B cell (primary cell): ENCODE results near the gene CDKN1B. TPM values are rescaled to one million over a fixed set of nuclear protein-coding genes. Genes with fewer than 3 reads are reported as not detected.

Experiments used
- ATAC-seq: fragments of 200-7000 bp; cut with Tn5 transposase; one replicate; pipeline ENCODE4 v1.10.0; 2021; ENCODE audit warnings: low read depth, mild to moderate bottlenecking, moderate number of reproducible peaks, moderate library complexity
- CTCF ChIA-PET: fragments of 350-600 bp; sonication (Branson Sonifier 250); formaldehyde crosslinking; loops from one replicate; lab custom pipeline; 2021; ENCODE audit warnings: antibody characterized with exemption, inconsistent platforms; lab: Charles Lee
- POLR2A ChIA-PET: fragments of 350-600 bp; sonication (Branson Sonifier 250); formaldehyde crosslinking; loops from one replicate; lab custom pipeline; 2021; ENCODE audit warnings: antibody characterized with exemption; lab: Charles Lee
- DNase-seq: peaks from one replicate; pipeline ENCODE4 v3.0.0; 2013
- H2AFZ ChIP-seq: 2 replicates; pipeline ENCODE4 v1.6.1; 2012; ENCODE audit warnings: mild to moderate bottlenecking, low read depth, low read length; ENCODE audit not compliant: insufficient read depth, poor library complexity, severe bottlenecking
- H3K27ac ChIP-seq, 2 donors: 1 replicate in 1 of 2; 2 replicates in 1 of 2; pipeline ENCODE4 v1.5.1; 2012 to 2013; ENCODE audit warnings: low read length in 2 of 2, mild to moderate bottlenecking in 2 of 2, moderate library complexity in 1 of 2
- H3K27me3 ChIP-seq, 4 experiments: fragments of 200-600 bp in 1 of 4; sonication (generic) in 1 of 4; replicated peaks in 1 of 4; 1 replicate in 2 of 4; 2 replicates in 2 of 4; pipeline versions ENCODE4 v1.6.1 to v1.7.0; 2013 to 2016; ENCODE audit warnings: low read length in 3 of 4, mild to moderate bottlenecking in 2 of 4, mixed read lengths in 1 of 4, moderate library complexity in 1 of 4; ENCODE audit not compliant: insufficient read depth in 4 of 4, control insufficient read depth in 3 of 4; ENCODE audit errors: control extremely low read depth in 1 of 4
- H3K36me3 ChIP-seq, 2 experiments: replicated peaks in 1 of 2; 1 replicate in 1 of 2; 2 replicates in 1 of 2; pipeline versions ENCODE4 v1.6.1 to v1.7.1; 2013; ENCODE audit warnings: low read length in 1 of 2; ENCODE audit not compliant: insufficient read depth in 2 of 2, control insufficient read depth in 1 of 2; ENCODE audit errors: control extremely low read depth in 1 of 2, extremely low read depth in 1 of 2
- H3K4me1 ChIP-seq, 2 donors: fragments of 200-600 bp in 1 of 2; sonication (generic) in 1 of 2; 1 replicate in 1 of 2; 2 replicates in 1 of 2; pipeline versions ENCODE4 v1.5.1 to v1.6.1; 2013 to 2017; ENCODE audit warnings: low read length in 2 of 2; ENCODE audit not compliant: control insufficient read depth in 2 of 2, insufficient read depth in 2 of 2
- H3K4me2 ChIP-seq: replicated peaks from 2 replicates; pipeline ENCODE3; 2012; ENCODE audit warnings: mild to moderate bottlenecking, low read depth, low read length; ENCODE audit not compliant: poor library complexity, severe bottlenecking
- H3K4me3 ChIP-seq, 5 experiments: fragments of 200-600 bp in 1 of 5; sonication (generic) in 1 of 5; 1 replicate in 3 of 5; 2 replicates in 2 of 5; pipeline versions ENCODE4 v1.5.1 to v1.7.0; 2011 to 2016; ENCODE audit warnings: low read length in 4 of 5, mild to moderate bottlenecking in 4 of 5, low read depth in 2 of 5, control low read depth in 1 of 5, moderate library complexity in 1 of 5; ENCODE audit not compliant: insufficient read depth in 1 of 5; ENCODE audit errors: control extremely low read depth in 1 of 5, extremely low read depth in 1 of 5
- H3K79me2 ChIP-seq: fragments of 200-600 bp; sonication (generic); one replicate; pipeline ENCODE4 v1.6.0; 2016; ENCODE audit warnings: low read length; ENCODE audit not compliant: control insufficient read depth, insufficient read depth
- H3K9ac ChIP-seq: fragments of 200-600 bp; sonication (generic); 2 replicates; pipeline ENCODE4 v1.6.1; 2017; ENCODE audit warnings: mild to moderate bottlenecking, low read length, moderate library complexity
- H3K9me3 ChIP-seq, 3 donors: one replicate each; pipeline versions ENCODE4 v1.6.1 to v1.7.1; 2013; ENCODE audit warnings: low read length in 2 of 3; ENCODE audit not compliant: control insufficient read depth in 2 of 3, insufficient read depth in 1 of 3; ENCODE audit errors: control extremely low read depth in 1 of 3
- H4K20me1 ChIP-seq: 2 replicates; pipeline ENCODE4 v1.6.0; 2012; ENCODE audit warnings: mild to moderate bottlenecking, low read length; ENCODE audit not compliant: insufficient read depth, control insufficient read depth, poor library complexity, severe bottlenecking
- H3K27ac Mint-ChIP-seq: one replicate; pipeline ENCODE4 v1.8.0; 2021; ENCODE audit warnings: mixed read lengths
- H3K27me3 Mint-ChIP-seq: one replicate; pipeline ENCODE4 v1.8.0; 2021; ENCODE audit warnings: mixed read lengths
- H3K4me1 Mint-ChIP-seq: one replicate; pipeline ENCODE4 v1.8.0; 2021; ENCODE audit warnings: mixed read lengths
- H3K4me3 Mint-ChIP-seq: one replicate; pipeline ENCODE4 v1.8.0; 2021; ENCODE audit warnings: mixed read lengths
- H3K9me3 Mint-ChIP-seq: one replicate; pipeline ENCODE4 v1.8.0; 2022; ENCODE audit warnings: mixed read lengths; ENCODE audit not compliant: insufficient read depth
- EZH2 ChIP-seq: IDR thresholded peaks from 2 replicates; pipeline ENCODE4 v1.6.1; 2012; ENCODE audit warnings: borderline replicate concordance, low read depth, mild to moderate bottlenecking, moderate library complexity, low read length; ENCODE audit not compliant: insufficient read depth, poor library complexity, severe bottlenecking
- WGBS: methylation state at CpG from one replicate; pipeline ENCODE4 v1.1.5; 2013; ENCODE audit warnings: missing lambda C conversion rate; ENCODE audit not compliant: insufficient coverage; 5-methylcytosine and 5-hydroxymethylcytosine counted together
- intact Hi-C: fragments of 100-400 bp; cut with micrococcal nuclease; formaldehyde crosslinking; loops from one replicate; pipeline ENCODE4 v1.10.0; 2022
- polyA plus RNA-seq: library from polyadenylated mRNA; depleted of rRNA; stranded (reverse); fragments of >200 nt; gene quantifications from 2 replicates; pipeline ENCODE4 v1.2.3, GENCODE V29; 2012
- total RNA-seq, 2 donors: library from RNA; stranded (reverse); fragments of 120-200 nt in 1 of 2; gene quantifications; 1 replicate in 1 of 2; 2 replicates in 1 of 2; pipeline versions ENCODE4 v1.2.3 to v1.2.4, GENCODE V29; 2013 to 2022
- TF ChIP-seq, protein P1 (sequence below): fragments of 200-600 bp; IDR thresholded peaks from one replicate; pipeline ENCODE4 v1.8.0; 2022; ENCODE audit warnings: antibody characterized with exemption, mild to moderate bottlenecking

The CDKN1B gene
- total and polyA plus RNA-seq, 2 donors (not counting 1 experiment from before 2014, with no cell fraction given) = 77.4 to 149 TPM

DNA sequence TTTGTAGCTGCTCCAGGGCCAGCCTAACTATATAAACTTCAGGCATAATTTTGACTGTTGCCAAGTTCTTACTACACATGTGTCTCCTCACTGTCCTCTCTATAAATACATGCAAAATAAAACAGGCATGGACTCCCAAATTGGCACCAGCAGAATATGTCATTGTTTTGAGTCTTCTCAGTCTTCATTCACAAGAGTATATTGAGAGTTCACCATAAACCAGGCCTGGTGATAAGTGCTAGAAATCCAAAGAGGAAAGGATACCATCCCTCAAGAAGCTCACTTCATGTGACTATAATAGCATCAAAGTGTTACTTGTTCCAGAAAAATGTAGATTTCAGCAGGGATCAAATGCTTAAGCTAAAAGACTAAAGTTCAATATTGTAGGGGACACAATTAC, 34.9 kb upstream of the CDKN1B start:
- H3K27ac ChIP-seq = no peak overlapping the region
- H3K36me3 ChIP-seq = no peaks in the 10 kb centered on the region
- H3K4me3 Mint-ChIP-seq = no peak overlapping the region
- no peak for DNase-seq
- POLR2A ChIA-PET = no interaction called here
- H3K27ac Mint-ChIP-seq = no peak overlapping the region
- CTCF ChIA-PET = interaction anchor here (0.6 to 2.1 kb wide), 3 partner anchors 55 to 164 kb away, joined by 3 to 5 read pairs (median 4); no protein-coding TSS in a partner anchor
- H2AFZ ChIP-seq = no peak overlapping the region
- no peak for ATAC-seq
- H3K9me3 ChIP-seq = no peaks in the 10 kb centered on the region
- no peak for TF ChIP-seq EZH2
- TF ChIP-seq, protein P1, sequence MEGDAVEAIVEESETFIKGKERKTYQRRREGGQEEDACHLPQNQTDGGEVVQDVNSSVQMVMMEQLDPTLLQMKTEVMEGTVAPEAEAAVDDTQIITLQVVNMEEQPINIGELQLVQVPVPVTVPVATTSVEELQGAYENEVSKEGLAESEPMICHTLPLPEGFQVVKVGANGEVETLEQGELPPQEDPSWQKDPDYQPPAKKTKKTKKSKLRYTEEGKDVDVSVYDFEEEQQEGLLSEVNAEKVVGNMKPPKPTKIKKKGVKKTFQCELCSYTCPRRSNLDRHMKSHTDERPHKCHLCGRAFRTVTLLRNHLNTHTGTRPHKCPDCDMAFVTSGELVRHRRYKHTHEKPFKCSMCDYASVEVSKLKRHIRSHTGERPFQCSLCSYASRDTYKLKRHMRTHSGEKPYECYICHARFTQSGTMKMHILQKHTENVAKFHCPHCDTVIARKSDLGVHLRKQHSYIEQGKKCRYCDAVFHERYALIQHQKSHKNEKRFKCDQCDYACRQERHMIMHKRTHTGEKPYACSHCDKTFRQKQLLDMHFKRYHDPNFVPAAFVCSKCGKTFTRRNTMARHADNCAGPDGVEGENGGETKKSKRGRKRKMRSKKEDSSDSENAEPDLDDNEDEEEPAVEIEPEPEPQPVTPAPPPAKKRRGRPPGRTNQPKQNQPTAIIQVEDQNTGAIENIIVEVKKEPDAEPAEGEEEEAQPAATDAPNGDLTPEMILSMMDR = no peak
- intact Hi-C loops = no loop called here
- no peak overlapping the region for H3K4me2 ChIP-seq
- H4K20me1 ChIP-seq = no peaks in the 10 kb centered on the region
- no peaks in the 10 kb centered on the region for H3K9me3 Mint-ChIP-seq
- no peak overlapping the region for H3K9ac ChIP-seq
- H3K4me1 ChIP-seq = no peaks in the 10 kb centered on the region
- no peaks in the 10 kb centered on the region for H3K79me2 ChIP-seq
- H3K4me1 Mint-ChIP-seq = no peaks in the 10 kb centered on the region
- no peaks in the 10 kb centered on the region for H3K27me3 Mint-ChIP-seq
- H3K4me3 ChIP-seq = no peak overlapping the region
- no peaks in the 10 kb centered on the region for H3K27me3 ChIP-seq

DNA sequence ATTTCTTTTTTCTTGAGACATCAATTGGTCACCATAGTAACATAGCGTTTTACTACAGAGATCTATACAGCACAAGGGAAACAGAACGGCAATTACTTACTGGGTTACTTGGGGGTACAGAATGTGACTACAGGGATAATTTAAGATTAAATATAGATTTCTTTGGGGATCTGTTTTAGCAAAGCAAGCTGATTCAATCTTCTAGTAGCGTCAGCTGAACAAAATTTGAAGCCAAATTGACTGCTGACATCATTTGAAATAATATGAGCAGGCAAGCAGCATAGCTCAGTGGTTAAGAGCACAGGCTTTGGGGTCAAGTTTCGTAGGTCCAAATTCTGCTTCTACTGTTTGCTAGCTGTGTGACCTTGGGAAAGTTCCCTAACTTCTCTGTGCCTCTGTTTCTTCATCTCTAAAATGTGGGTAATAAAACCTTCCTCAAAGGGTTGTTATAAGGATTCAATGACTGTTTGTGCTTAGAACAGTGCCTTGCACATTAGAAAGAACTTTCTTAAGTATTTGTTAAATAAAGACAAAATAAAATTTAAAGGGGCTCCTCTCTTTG, 34.0 kb upstream of the CDKN1B start:
- Histone ChIP-seq H3K36me3 (no peaks in the 10 kb centered on the region), H3K79me2 (no peaks in the 10 kb centered on the region), H3K9ac (no peak overlapping the region), H3K27me3 (no peaks in the 10 kb centered on the region), H3K4me1 (no peaks in the 10 kb centered on the region), H3K27ac (no peak overlapping the region), H4K20me1 (no peaks in the 10 kb centered on the region), H3K4me3 (no peak overlapping the region), H3K4me2 (no peak overlapping the region), H2AFZ (no peak overlapping the region), H3K9me3 (no peaks in the 10 kb centered on the region)
- DNase-seq (no peak), ATAC-seq (no peak)
- H3K27ac Mint-ChIP-seq = no peak overlapping the region
- H3K4me3 Mint-ChIP-seq = no peak overlapping the region
- TF ChIP-seq, protein P1 = no peak
- no peak for TF ChIP-seq EZH2
- WGBS = 100% methylated on average over 1 of the region's 4 CpGs
- H3K9me3 Mint-ChIP-seq = no peaks in the 10 kb centered on the region
- intact Hi-C loops = no loop called here
- POLR2A ChIA-PET = no interaction called here
- H3K4me1 Mint-ChIP-seq = no peaks in the 10 kb centered on the region
- H3K27me3 Mint-ChIP-seq = no peaks in the 10 kb centered on the region
- CTCF ChIA-PET = interaction anchor here (1.1 to 2.1 kb wide), 2 partner anchors 54 to 56 kb away, joined by 3 to 5 read pairs; no protein-coding TSS in a partner anchor
